GM18909 (cell line): ENCODE data around the gene GBGT1.
A peak's percentile ranks its signal among the peaks of the same experiment; 100 is the strongest.

Source experiments
- ATAC-seq: cut with Tn5 transposase; IDR thresholded peaks from one replicate; pipeline ENCODE4 v1.9.1; 2021; ENCODE audit warnings: mild to moderate bottlenecking; ENCODE audit not compliant: unreplicated experiment, poor library complexity

Gene GBGT1

GRCh38 chr9:133144904-133145851 lies 18.5 kb downstream of the GBGT1 start:
- no peak for ATAC-seq

- peak; percentile 49 for ATAC-seq
These were observed 19.4 kb downstream of the GBGT1 start for GRCh38 chr9:133144142-133144903.

- no peak for ATAC-seq
These were observed 20.0 kb downstream of the GBGT1 start for GRCh38 chr9:133143639-133144141.

- no peak for ATAC-seq
These were observed 20.8 kb downstream of the GBGT1 start for GRCh38 chr9:133142684-133143622.

GRCh38 chr9:133141833-133142595 lies 21.7 kb downstream of the GBGT1 start:
- ATAC-seq: no peak

GRCh38 chr9:133140606-133141005 lies 23.1 kb downstream of the GBGT1 start:
- no peak for ATAC-seq

- ATAC-seq: no peak
These were observed 23.6 kb downstream of the GBGT1 start for GRCh38 chr9:133140174-133140505.

- no peak for ATAC-seq
These were observed 24.2 kb downstream of the GBGT1 start for GRCh38 chr9:133139246-133140173.

GRCh38 chr9:133137451-133138231 lies 26.1 kb downstream of the GBGT1 start:
- no peak for ATAC-seq

- ATAC-seq: no peak
These were observed 28.5 kb downstream of the GBGT1 start for GRCh38 chr9:133135146-133135745.

GRCh38 chr9:133134388-133135145 lies 29.1 kb downstream of the GBGT1 start:
- no peak for ATAC-seq

- ATAC-seq: peak; percentile 85
These were observed 29.9 kb downstream of the GBGT1 start for GRCh38 chr9:133133681-133134387.

- ATAC-seq: no peak
These were observed 31.5 kb downstream of the GBGT1 start for GRCh38 chr9:133132174-133132573.

GRCh38 chr9:133131506-133131905 lies 32.2 kb downstream of the GBGT1 start:
- ATAC-seq: no peak

- no peak for ATAC-seq
These were observed 32.9 kb downstream of the GBGT1 start for GRCh38 chr9:133130685-133131244.
